ENCODE measurements around the gene AIRE.
A peak's percentile ranks its signal among the peaks of the same experiment; 100 is the strongest.
"Not testable (repeated sequence)": the region's sequence is repeated elsewhere in the genome, so short reads cannot be mapped to it uniquely, and the experiment has no call there.

Gene AIRE

DNA sequence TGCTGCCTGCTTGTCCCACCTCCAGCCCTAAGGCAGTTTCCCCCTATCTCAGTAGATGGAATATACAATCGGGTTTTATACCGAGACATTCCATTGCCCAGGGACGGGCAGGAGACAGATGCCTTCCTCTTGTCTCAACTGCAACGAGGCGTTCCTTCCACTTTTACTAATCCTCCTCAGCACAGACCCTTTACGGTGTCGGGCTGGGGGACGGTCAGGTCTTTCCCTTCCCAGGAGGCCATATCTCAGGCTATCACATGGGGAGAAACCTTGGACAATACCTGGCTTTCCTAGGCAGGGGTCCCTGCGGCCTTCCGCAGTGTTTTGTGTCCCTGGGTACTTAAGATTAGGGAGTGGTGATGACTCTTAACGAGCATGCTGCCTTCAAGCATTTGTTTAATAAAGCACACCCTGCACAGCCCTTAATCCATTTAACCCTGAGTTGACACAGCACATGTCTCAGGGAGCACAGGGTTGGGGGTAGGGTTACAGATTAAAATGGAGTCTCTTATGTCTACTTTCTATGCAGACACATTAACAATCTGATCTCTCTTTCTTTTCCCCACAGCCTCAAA is 2.4 kb upstream of the AIRE start:
- not testable (repeated sequence) for DNase-seq (ENCODE audit: low spot score); H2BK5ac ChIP-seq (ENCODE audit: low read length); H2BK12ac ChIP-seq (ENCODE audit: low read length); H3K23ac ChIP-seq (ENCODE audit: low read depth, low read length, poor library complexity); H3K18ac ChIP-seq (ENCODE audit: low read length); H3K9ac ChIP-seq (ENCODE audit: low read depth, low read length, poor library complexity); H4K8ac ChIP-seq (ENCODE audit: low read depth, low read length); H3K14ac ChIP-seq (ENCODE audit: low read length); H4K91ac ChIP-seq (ENCODE audit: low read depth, low read length, poor library complexity); H3K9me3 ChIP-seq (replicated peaks in 1 of 2; ENCODE audit: control insufficient read depth in 2 of 2, insufficient read depth in 1 of 2, low read depth in 1 of 2, low read length in 2 of 2); H3K4ac ChIP-seq (ENCODE audit: low read length); H3K27ac ChIP-seq (replicated peaks; ENCODE audit: low read length); H2AK5ac ChIP-seq (ENCODE audit: low read depth, low read length); H3K4me2 ChIP-seq (ENCODE audit: insufficient read depth, low read length, poor library complexity, severe bottlenecking); H3K79me1 ChIP-seq (ENCODE audit: low read depth, low read length); H2BK15ac ChIP-seq (ENCODE audit: low read length); H3K4me3 ChIP-seq (ENCODE audit: low read length in 2 of 2); H3K36me3 ChIP-seq (replicated peaks in 1 of 2; ENCODE audit: control insufficient read depth in 2 of 2, insufficient read depth in 2 of 2, low read length in 2 of 2); H2BK120ac ChIP-seq (ENCODE audit: low read depth, low read length)
- WGBS, 2 donors (ENCODE audit: extremely low coverage in 2 of 2, insufficient read length in 2 of 2, insufficient replicate concordance in 1 of 2): no CpG with 5 or more reads among the region's 11 CpGs
- peak overlapping the region; percentile 61 for H2AFZ ChIP-seq (ENCODE audit: low read length)
- peaks cover 2 to 60% (median 37%) of the 10 kb centered on the region in 3 experiments for H3K27me3 ChIP-seq (ENCODE audit: control insufficient read depth in 3 of 3, insufficient read depth in 3 of 3, low read depth in 1 of 3, low read length in 3 of 3)
- H3K4me1 ChIP-seq (ENCODE audit: control insufficient read depth in 2 of 2, insufficient read depth in 1 of 2, low read depth in 1 of 2, low read length in 2 of 2): peaks cover 5 to 14% of the 10 kb centered on the region in 2 donors

DNA sequence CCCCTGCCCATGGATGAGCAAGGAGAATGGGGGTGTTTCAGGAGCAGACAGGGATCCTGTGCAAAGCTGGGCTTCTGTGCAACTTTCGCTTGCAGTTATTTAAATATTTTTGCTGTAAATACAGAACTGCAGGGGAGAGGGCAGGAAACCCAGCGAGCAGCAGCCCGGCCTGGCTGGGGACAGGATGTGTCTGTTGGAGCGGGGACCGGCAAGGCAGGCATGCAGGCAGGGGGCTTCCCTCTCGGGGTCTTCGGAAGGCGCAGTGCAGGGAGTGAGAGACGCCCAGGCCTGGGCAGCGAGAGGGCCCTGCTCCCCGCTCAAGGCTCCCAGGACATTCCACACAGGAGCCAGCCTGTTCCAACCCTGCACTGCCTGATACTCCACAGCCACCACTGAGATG is 1.7 kb upstream of the AIRE start:
- H3K36me3 ChIP-seq (replicated peaks in 1 of 2; ENCODE audit: control insufficient read depth in 2 of 2, insufficient read depth in 2 of 2, low read length in 2 of 2): no peaks in the 10 kb centered on the region
- no CpG with 5 or more reads among the region's 11 CpGs for WGBS, 2 donors (ENCODE audit: extremely low coverage in 2 of 2, insufficient read length in 2 of 2, insufficient replicate concordance in 1 of 2)

DNA sequence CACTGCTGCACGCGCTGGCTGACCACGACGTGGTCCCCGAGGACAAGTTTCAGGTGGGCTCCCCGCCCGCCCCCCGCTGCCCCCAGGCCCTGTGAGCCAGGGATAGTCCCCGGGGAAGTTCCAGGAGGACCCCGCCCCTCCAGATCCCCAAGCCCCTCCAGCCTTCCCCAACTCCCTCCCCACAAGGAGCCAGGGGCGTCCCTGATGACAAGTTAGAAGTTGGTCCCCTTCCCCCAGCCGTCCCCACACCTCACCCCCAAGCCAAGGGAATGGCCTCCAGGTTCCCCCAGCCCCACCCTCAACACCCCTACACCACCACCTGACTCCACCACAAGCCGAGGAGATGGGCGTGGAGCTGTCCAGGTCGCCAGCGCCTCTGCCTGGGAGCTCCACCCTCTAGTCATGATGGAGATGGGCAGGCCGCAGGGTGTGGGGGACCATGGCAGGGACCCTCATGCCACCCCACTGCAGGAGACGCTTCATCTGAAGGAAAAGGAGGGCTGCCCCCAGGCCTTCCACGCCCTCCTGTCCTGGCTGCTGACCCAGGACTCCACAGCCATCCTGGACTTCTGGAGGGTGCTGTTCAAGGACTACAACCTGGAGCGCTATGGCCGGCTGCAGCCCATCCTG is 525 bp downstream of the AIRE start:
- H3K9ac ChIP-seq (ENCODE audit: low read depth, low read length, poor library complexity): peak overlapping the region; percentile 44
- no peak overlapping the region for H2BK120ac ChIP-seq (ENCODE audit: low read depth, low read length)
- no CpG with 5 or more reads among the region's 21 CpGs for WGBS, 2 donors (ENCODE audit: extremely low coverage in 2 of 2, insufficient read length in 2 of 2, insufficient replicate concordance in 1 of 2)
- H3K18ac ChIP-seq (ENCODE audit: low read length): no peak overlapping the region
- no peak overlapping the region for H3K27ac ChIP-seq (replicated peaks; ENCODE audit: low read length)
- H3K4me2 ChIP-seq (ENCODE audit: insufficient read depth, low read length, poor library complexity, severe bottlenecking): peak overlapping the region; percentile 73
- H3K23ac ChIP-seq (ENCODE audit: low read depth, low read length, poor library complexity): peak overlapping the region; percentile 95
- H3K79me1 ChIP-seq (ENCODE audit: low read depth, low read length): no peaks in the 10 kb centered on the region
- no peak overlapping the region for H2BK5ac ChIP-seq (ENCODE audit: low read length)
- no peak overlapping the region for H3K4ac ChIP-seq (ENCODE audit: low read length)
- peak overlapping the region; percentile 73 for H2BK12ac ChIP-seq (ENCODE audit: low read length)
- peak overlapping the region; percentile 4 for H3K14ac ChIP-seq (ENCODE audit: low read length)
- no peak overlapping the region for H4K91ac ChIP-seq (ENCODE audit: low read depth, low read length, poor library complexity)
- no peaks in the 10 kb centered on the region for H3K9me3 ChIP-seq (replicated peaks in 1 of 2; ENCODE audit: control insufficient read depth in 2 of 2, insufficient read depth in 1 of 2, low read depth in 1 of 2, low read length in 2 of 2)
- H3K27me3 ChIP-seq (ENCODE audit: control insufficient read depth in 3 of 3, insufficient read depth in 3 of 3, low read depth in 1 of 3, low read length in 3 of 3): peaks cover 2 to 78% (median 41%) of the 10 kb centered on the region in 3 experiments
- peak overlapping the region; percentile 99 for H2BK15ac ChIP-seq (ENCODE audit: low read length)
- no peak for DNase-seq (ENCODE audit: low spot score)
- peak overlapping the region; percentile 73 for H2AFZ ChIP-seq (ENCODE audit: low read length)
- H3K4me1 ChIP-seq (ENCODE audit: control insufficient read depth in 2 of 2, insufficient read depth in 1 of 2, low read depth in 1 of 2, low read length in 2 of 2): peaks cover 5 to 14% of the 10 kb centered on the region in 2 donors
- H3K4me3 ChIP-seq (ENCODE audit: low read length in 2 of 2): no peak overlapping the region
- H4K8ac ChIP-seq (ENCODE audit: low read depth, low read length): no peak overlapping the region
- peak overlapping the region; percentile 94 for H2AK5ac ChIP-seq (ENCODE audit: low read depth, low read length)
- H3K36me3 ChIP-seq (replicated peaks in 1 of 2; ENCODE audit: control insufficient read depth in 2 of 2, insufficient read depth in 2 of 2, low read length in 2 of 2): no peaks in the 10 kb centered on the region

More for the DNA sequence above, 1.7 kb upstream of the AIRE start:
- no peak overlapping the region for H4K91ac ChIP-seq (ENCODE audit: low read depth, low read length, poor library complexity)
- no peak overlapping the region for H3K4me2 ChIP-seq (ENCODE audit: insufficient read depth, low read length, poor library complexity, severe bottlenecking)
- peak overlapping the region; percentile 85 for H3K18ac ChIP-seq (ENCODE audit: low read length)
- H2BK12ac ChIP-seq (ENCODE audit: low read length): no peak overlapping the region
- H3K27me3 ChIP-seq (ENCODE audit: control insufficient read depth in 3 of 3, insufficient read depth in 3 of 3, low read depth in 1 of 3, low read length in 3 of 3): peaks cover 2 to 67% (median 41%) of the 10 kb centered on the region in 3 experiments
- no peak for DNase-seq (ENCODE audit: low spot score)
- no peak overlapping the region for H3K27ac ChIP-seq (replicated peaks; ENCODE audit: low read length)
- H3K4me3 ChIP-seq (ENCODE audit: low read length in 2 of 2): no peak overlapping the region
- H2AK5ac ChIP-seq (ENCODE audit: low read depth, low read length): peak overlapping the region; percentile 93
- H2AFZ ChIP-seq (ENCODE audit: low read length): peak overlapping the region; percentile 61
- peak overlapping the region; percentile 2 for H2BK120ac ChIP-seq (ENCODE audit: low read depth, low read length)
- H2BK15ac ChIP-seq (ENCODE audit: low read length): peak overlapping the region; percentile 99
- H2BK5ac ChIP-seq (ENCODE audit: low read length): no peak overlapping the region
- H3K4ac ChIP-seq (ENCODE audit: low read length): no peak overlapping the region
- H3K79me1 ChIP-seq (ENCODE audit: low read depth, low read length): no peaks in the 10 kb centered on the region
- H3K9me3 ChIP-seq (replicated peaks in 1 of 2; ENCODE audit: control insufficient read depth in 2 of 2, insufficient read depth in 1 of 2, low read depth in 1 of 2, low read length in 2 of 2): no peaks in the 10 kb centered on the region
- peaks cover 5 to 14% of the 10 kb centered on the region in 2 donors for H3K4me1 ChIP-seq (ENCODE audit: control insufficient read depth in 2 of 2, insufficient read depth in 1 of 2, low read depth in 1 of 2, low read length in 2 of 2)
- peak overlapping the region; percentile 85 for H3K23ac ChIP-seq (ENCODE audit: low read depth, low read length, poor library complexity)
- no peak overlapping the region for H3K14ac ChIP-seq (ENCODE audit: low read length)
- no peak overlapping the region for H4K8ac ChIP-seq (ENCODE audit: low read depth, low read length)
- no peak overlapping the region for H3K9ac ChIP-seq (ENCODE audit: low read depth, low read length, poor library complexity)

Data from neuronal stem cell (in vitro differentiated cells).